Right cardiac atrium (tissue), 5 donors: ENCODE measurements around the gene PROSER3. TPM values are rescaled to one million over a fixed set of nuclear protein-coding genes. Genes with fewer than 3 reads are reported as not detected.

Experiments
- ATAC-seq, 2 donors: fragments of 200-7000 bp; cut with Tn5 transposase; one replicate each; pipeline versions ENCODE4 v1.8.0 to v1.9.1; 2020; ENCODE audit warnings: moderate library complexity in 2 of 2, mild to moderate bottlenecking in 1 of 2
- DNase-seq, 3 donors: peaks; one replicate each; pipeline ENCODE4 v3.0.0-alpha.2; 2020
- H3K27ac ChIP-seq: one replicate; pipeline ENCODE4 v1.5.1; 2013; ENCODE audit warnings: mild to moderate bottlenecking, low read length, control low read depth, moderate library complexity
- H3K27me3 ChIP-seq: one replicate; pipeline ENCODE4 v1.6.1; 2013; ENCODE audit not compliant: control insufficient read depth, insufficient read depth
- H3K4me1 ChIP-seq: one replicate; pipeline ENCODE4 v1.6.1; 2013; ENCODE audit warnings: low read length; ENCODE audit not compliant: control insufficient read depth, insufficient read depth
- H3K4me3 ChIP-seq: one replicate; pipeline ENCODE4 v1.5.1; 2013; ENCODE audit warnings: low read length, control low read depth
- H3K9me3 ChIP-seq: one replicate; pipeline ENCODE4 v1.6.1; 2013; ENCODE audit warnings: low read length; ENCODE audit not compliant: control insufficient read depth
- WGBS: extraction: QIAGEN DNeasy Blood & Tissue Kit; methylation state at CpG from one replicate; pipeline ENCODE4 v1.1.7; 2013; 5-methylcytosine and 5-hydroxymethylcytosine counted together
- intact Hi-C, 4 donors: fragments of 100-400 bp; cut with DNase I; formaldehyde crosslinking; loops; one replicate each; pipeline versions ENCODE4 v1.11.0 to v1.14.0; 2022 to 2023
- polyA plus RNA-seq: library from polyadenylated mRNA; stranded (reverse); fragments of 200-250 nt; gene quantifications from one replicate; pipeline ENCODE4 v1.2.3, GENCODE V29; 2013
- total RNA-seq, 4 donors: library from RNA; stranded (reverse); fragmentation: NEBNext Ultra II Directional; extraction: Animal tissue kit (Norgen Biotek cat#: 25700); gene quantifications; one replicate each; pipeline ENCODE4 v1.2.1, GENCODE V29; 2021
- donor health status: healthy with polysubstance abuse.
- donor health status: DM: no; HTN: yes; CAD: no.
- donor health status: DM: no; HTN: no; CAD: no.
- donor health status: DM: no; HTN: yes; CAD: no; lungs with severe emphysema.
- donor health status: DM: yes; HTN: yes; CAD: no.

Gene PROSER3
- total and polyA plus RNA-seq, 5 donors: 5.6 to 10.3 (median 7.1) TPM

GRCh38 chr19:35781650-35782049 lies 23.7 kb downstream of the PROSER3 start:
- Histone ChIP-seq H3K27ac (no peak overlapping the region), H3K27me3 (no peaks in the 10 kb centered on the region), H3K4me3 (no peak overlapping the region), H3K4me1 (no peaks in the 10 kb centered on the region), H3K9me3 (no peaks in the 10 kb centered on the region)
- 73% methylated on average over 9 of the region's 9 CpGs for WGBS
- intact Hi-C loops: no loop called here
- DNase-seq (no peak), ATAC-seq (no peak)

- no peak overlapping the region for H3K4me3 ChIP-seq
- no peaks in the 10 kb centered on the region for H3K9me3 ChIP-seq
- no peaks in the 10 kb centered on the region for H3K4me1 ChIP-seq
- no peak overlapping the region for H3K27ac ChIP-seq
- no peak for ATAC-seq
- no peaks in the 10 kb centered on the region for H3K27me3 ChIP-seq
- intact Hi-C loops: no loop called here
- no peak for DNase-seq
- WGBS: 96% methylated on average over 12 of the region's 12 CpGs
These were observed 24.6 kb downstream of the PROSER3 start for GRCh38 chr19:35782589-35782988.

GRCh38 chr19:35783469-35784434 lies 25.8 kb downstream of the PROSER3 start:
- no peak for ATAC-seq
- no peaks in the 10 kb centered on the region for H3K9me3 ChIP-seq

GRCh38 chr19:35784503-35785338 lies 26.7 kb downstream of the PROSER3 start:
- no peak overlapping the region for H3K4me3 ChIP-seq
- no peaks in the 10 kb centered on the region for H3K9me3 ChIP-seq
- DNase-seq (no peak), ATAC-seq (no peak)
- no peaks in the 10 kb centered on the region for H3K27me3 ChIP-seq
- H3K4me1 ChIP-seq: no peaks in the 10 kb centered on the region
- 83% methylated on average over 45 of the region's 45 CpGs for WGBS
- H3K27ac ChIP-seq: no peak overlapping the region
- intact Hi-C loops: no loop called here

More at GRCh38 chr19:35783469-35784434, 25.8 kb downstream of the PROSER3 start:
- DNase-seq: no peak
- Histone ChIP-seq H3K4me3 (no peak overlapping the region), H3K27me3 (no peaks in the 10 kb centered on the region), H3K27ac (no peak overlapping the region), H3K4me1 (no peaks in the 10 kb centered on the region)
- intact Hi-C loops: no loop called here
- WGBS: 86% methylated on average over 28 of the region's 28 CpGs

- no peaks in the 10 kb centered on the region for H3K27me3 ChIP-seq
- H3K27ac ChIP-seq: no peak overlapping the region
- H3K9me3 ChIP-seq: no peaks in the 10 kb centered on the region
- H3K4me1 ChIP-seq: no peaks in the 10 kb centered on the region
- H3K4me3 ChIP-seq: no peak overlapping the region
- intact Hi-C loops: no loop called here
- ATAC-seq (no peak), DNase-seq (no peak)
- WGBS: 89% methylated on average over 10 of the region's 10 CpGs
These were observed 27.3 kb downstream of the PROSER3 start for GRCh38 chr19:35785339-35785627.

GRCh38 chr19:35786299-35787160 lies 28.6 kb downstream of the PROSER3 start:
- ATAC-seq (no peak), DNase-seq (no peak)
- H3K27me3 ChIP-seq: no peaks in the 10 kb centered on the region
- no peak overlapping the region for H3K4me3 ChIP-seq
- WGBS: 90% methylated on average over 31 of the region's 31 CpGs
- no peaks in the 10 kb centered on the region for H3K4me1 ChIP-seq
- no peak overlapping the region for H3K27ac ChIP-seq
- intact Hi-C loops: no loop called here
- H3K9me3 ChIP-seq: no peaks in the 10 kb centered on the region

- no peak for ATAC-seq
- Histone ChIP-seq H3K27me3 (no peaks in the 10 kb centered on the region), H3K9me3 (no peaks in the 10 kb centered on the region), H3K27ac (no peak overlapping the region), H3K4me1 (no peaks in the 10 kb centered on the region), H3K4me3 (no peak overlapping the region)
- intact Hi-C loops: no loop called here
- DNase-seq: no peak
- 96% methylated on average over 15 of the region's 15 CpGs for WGBS
These were observed 29.3 kb downstream of the PROSER3 start for GRCh38 chr19:35787227-35787799.

- no peak for ATAC-seq
- intact Hi-C loops: no loop called here
- Histone ChIP-seq H3K27me3 (no peaks in the 10 kb centered on the region), H3K4me1 (no peaks in the 10 kb centered on the region), H3K4me3 (no peak overlapping the region), H3K27ac (no peak overlapping the region), H3K9me3 (no peaks in the 10 kb centered on the region)
- no peak for DNase-seq
- WGBS: 80% methylated on average over 12 of the region's 12 CpGs
These were observed 30.4 kb downstream of the PROSER3 start for GRCh38 chr19:35788205-35788960.

GRCh38 chr19:35789195-35789977 lies 31.4 kb downstream of the PROSER3 start:
- no peak for DNase-seq
- Histone ChIP-seq H3K9me3 (no peaks in the 10 kb centered on the region), H3K4me1 (no peaks in the 10 kb centered on the region), H3K27me3 (no peaks in the 10 kb centered on the region), H3K4me3 (no peak overlapping the region), H3K27ac (no peak overlapping the region)
- ATAC-seq: no peak
- intact Hi-C loops: no loop called here
- WGBS: 85% methylated on average over 11 of the region's 11 CpGs
